Stimulated activated CD8-positive, alpha-beta memory T cell treated with anti-CD3 and anti-CD28 coated beads, Interleukin-7, amount 100 ng/mL, for 24 hours (primary cell): ENCODE measurements around the gene CCDC54.
"Not testable (repeated sequence)": the region's sequence is repeated elsewhere in the genome, so short reads cannot be mapped to it uniquely, and the experiment has no call there.

ENCODE experiments used
- DNase-seq: peaks from one replicate; pipeline ENCODE4 v3.0.0-alpha.2; 2020; ENCODE audit warnings: low read depth

Gene CCDC54

DNA sequence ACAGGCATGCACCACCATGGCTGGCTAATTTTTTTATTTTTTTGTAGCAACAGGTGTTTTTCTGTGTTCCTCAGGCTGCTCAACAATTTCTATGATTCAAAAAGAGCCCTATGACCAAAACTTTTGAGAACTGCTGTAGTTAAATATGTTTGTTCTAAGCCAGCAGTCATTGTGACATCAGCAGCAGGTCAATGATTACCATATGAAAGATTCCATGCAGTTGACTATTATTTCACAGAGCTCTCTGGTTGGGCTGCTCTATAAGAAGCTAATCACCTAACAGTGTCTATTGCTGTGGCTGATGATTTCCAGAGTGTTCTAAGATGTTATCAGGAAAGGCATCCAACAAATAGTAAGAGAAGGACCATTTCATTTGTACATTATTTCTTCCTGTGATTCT is at the start of gene CCDC54:
CCDC54 (plus strand) TSS at position 289 of the 400 bp plus-strand sequence. CDS start 149 bp downstream, outside the sequence.
- DNase-seq = no peak

GRCh38 chr3:107328069-107328468 is 49.2 kb upstream of the CCDC54 start:
- DNase-seq = no peak

GRCh38 chr3:107329088-107329487 is 48.2 kb upstream of the CCDC54 start:
- DNase-seq = no peak

DNA sequence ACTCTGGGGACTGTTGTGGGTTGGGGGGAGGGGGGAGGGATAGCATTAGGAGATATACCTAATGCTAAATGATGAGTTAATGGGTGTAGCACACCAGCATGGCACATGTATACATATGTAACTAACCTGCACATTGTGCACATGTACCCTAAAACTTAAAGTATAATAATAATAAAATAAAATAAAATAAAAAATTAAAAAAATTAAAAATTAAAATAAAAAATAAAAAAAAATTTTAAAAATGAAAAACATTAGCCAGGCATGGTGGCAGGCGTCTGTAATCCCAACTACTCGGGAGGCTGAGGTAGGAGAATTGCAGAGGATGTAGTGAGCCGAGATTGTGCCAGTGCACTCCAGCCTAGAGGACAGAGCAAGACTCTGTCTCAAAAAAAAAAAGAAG is 37.5 kb upstream of the CCDC54 start:
- not testable (repeated sequence) for DNase-seq

- DNase-seq = no peak
Observed at GRCh38 chr3:107344722-107345121, 32.5 kb upstream of the CCDC54 start.

GRCh38 chr3:107345822-107346405 is 31.3 kb upstream of the CCDC54 start:
- no peak for DNase-seq

DNA sequence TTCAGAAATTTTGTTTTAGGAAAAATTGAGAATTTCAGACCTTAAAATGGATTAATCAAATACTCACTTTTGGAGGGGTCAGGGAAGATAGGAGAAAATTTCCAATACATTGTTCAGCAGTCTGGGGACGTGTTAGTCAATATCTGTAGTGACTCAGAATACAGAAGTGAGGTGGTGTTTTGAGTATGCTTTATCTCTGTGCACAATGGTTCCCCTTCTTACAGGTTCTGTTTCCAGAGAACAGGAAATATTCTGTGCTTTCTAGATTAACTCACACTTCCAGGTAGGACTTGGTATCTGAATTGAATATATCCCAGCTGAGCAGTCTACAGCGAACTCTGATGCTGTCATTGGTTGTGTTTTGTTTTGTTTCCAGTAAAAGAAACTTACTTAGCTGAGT is 30.7 kb upstream of the CCDC54 start:
- no peak for DNase-seq

DNA sequence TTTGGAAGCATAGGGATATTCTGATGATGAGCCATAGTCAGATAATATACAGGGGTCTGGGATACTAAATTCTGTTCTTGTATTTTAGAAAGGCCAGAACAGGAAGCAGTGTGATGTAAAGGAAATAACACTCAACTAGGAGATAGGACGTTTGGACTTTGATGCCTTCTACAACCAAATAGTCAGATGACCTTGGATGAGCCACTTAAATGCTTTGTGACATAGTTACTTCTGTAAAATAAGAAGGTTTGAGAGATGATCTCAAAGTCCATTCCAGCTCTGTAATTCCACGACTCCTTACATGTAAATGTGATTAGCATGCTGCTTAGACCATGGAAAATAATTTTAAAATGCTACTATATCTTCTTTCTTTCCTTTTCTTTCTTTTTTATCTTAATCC is 29.5 kb upstream of the CCDC54 start:
- DNase-seq = no peak

DNA sequence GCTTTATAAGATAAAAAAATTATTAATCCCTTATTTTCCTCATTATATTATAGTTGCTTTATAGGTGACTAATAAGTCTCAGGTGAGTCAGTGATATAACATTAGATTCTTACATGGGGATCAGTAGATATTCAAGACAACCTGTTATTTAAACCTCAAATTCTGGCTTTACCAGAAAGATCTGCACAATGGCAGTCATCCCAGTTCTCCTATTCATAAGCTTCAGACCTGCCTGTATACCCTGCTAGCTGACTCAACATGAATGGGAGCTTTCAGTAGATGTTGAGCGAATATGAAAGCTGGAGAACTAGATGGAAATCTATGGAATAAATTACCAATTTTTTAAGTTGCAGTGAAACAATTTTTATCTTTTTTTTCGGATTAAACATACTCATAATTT is 20.5 kb upstream of the CCDC54 start:
- DNase-seq = no peak

- no peak for DNase-seq
Observed at GRCh38 chr3:107361633-107362032, 15.6 kb upstream of the CCDC54 start.

DNA sequence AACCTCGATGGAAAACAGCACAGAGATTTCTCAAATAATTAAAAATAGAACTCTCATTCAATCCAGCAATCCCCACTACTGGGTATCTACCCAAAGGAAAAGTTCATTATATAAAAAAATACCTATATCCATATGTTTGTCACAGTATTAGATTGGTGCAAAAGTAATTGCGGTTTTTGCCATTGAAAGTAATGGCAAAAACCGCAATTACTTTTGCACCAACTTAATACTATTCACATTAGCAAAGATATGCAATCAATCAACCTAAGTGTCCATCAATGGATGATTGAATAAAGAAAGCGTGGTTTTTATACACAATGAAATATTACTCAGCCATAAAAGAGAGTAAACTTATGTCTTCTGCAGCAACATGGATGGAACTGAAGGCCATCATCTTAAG is 12.2 kb upstream of the CCDC54 start:
- no peak for DNase-seq

GRCh38 chr3:107366766-107367165 is 10.5 kb upstream of the CCDC54 start:
- DNase-seq = no peak

- no peak for DNase-seq
Observed at GRCh38 chr3:107367353-107367752, 9.9 kb upstream of the CCDC54 start.

DNA sequence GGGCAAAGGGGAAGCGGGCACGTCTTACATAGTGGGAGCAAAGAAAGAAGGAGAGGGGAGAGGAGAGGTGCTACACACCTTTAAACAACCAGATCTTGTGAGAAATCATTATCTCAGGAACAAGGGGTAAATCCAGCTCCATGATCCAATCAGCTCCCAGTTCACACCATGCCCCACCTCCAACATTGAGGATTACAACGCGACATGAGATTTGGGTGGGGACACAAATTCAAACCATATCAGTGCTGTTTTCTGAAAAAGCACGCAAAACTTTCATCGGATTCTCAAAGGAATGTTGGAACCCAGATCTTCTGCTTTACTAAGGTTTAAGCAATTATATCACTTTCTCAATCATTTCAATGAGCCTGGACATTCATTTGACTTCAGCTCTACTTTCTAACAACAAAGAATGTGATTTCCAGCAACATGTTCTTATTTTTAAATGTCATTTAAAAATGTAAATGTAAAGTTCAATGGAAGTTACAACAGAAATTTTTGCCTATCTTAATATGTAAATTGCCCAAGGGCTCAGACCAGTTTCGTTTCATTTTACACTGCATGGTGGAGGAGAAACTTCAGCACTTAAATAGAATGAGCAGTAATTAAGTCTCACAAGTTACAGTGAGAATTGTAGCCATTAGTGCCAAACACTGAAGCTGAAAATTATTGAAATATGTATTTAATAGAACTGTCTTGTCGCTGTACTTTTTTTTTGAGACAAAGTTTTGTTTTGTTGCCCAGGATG is 8.4 kb upstream of the CCDC54 start:
- no peak for DNase-seq

GRCh38 chr3:107369791-107370190 is 7.4 kb upstream of the CCDC54 start:
- no peak for DNase-seq

- no peak for DNase-seq
Observed at GRCh38 chr3:107370907-107371306, 6.3 kb upstream of the CCDC54 start.

GRCh38 chr3:107372506-107372905 is 4.7 kb upstream of the CCDC54 start:
- no peak for DNase-seq

- no peak for DNase-seq
Observed at GRCh38 chr3:107373896-107374295, 3.3 kb upstream of the CCDC54 start.

DNA sequence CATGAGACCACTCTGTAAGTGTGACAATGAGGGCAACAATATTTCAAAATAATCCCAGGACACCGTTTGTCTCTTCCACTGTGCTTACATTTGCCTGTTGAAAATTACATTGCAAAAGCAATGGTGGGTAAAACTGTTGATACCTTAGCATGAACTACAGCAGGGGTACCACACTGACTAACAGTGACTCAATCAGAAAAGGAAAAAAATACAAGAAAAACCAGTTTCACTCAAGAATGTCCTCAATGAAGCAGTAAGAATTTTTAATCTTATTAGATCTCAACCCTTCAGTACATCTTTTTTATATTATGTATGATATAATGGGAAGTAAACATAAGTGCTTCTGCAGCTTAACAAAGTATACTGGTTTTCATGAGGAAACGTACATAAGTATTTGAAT is 1.6 kb upstream of the CCDC54 start:
- DNase-seq = no peak

GRCh38 chr3:107382631-107383030 is 5.4 kb downstream of the CCDC54 start:
- DNase-seq = no peak

GRCh38 chr3:107384428-107384827 is 7.2 kb downstream of the CCDC54 start:
- DNase-seq = no peak

- DNase-seq = no peak
Observed at GRCh38 chr3:107384907-107385306, 7.7 kb downstream of the CCDC54 start.

- no peak for DNase-seq
Observed at GRCh38 chr3:107387555-107387954, 10.3 kb downstream of the CCDC54 start.
